ENCODE results near the gene KRTAP4-12.
"Not testable (repeated sequence)": the region's sequence is repeated elsewhere in the genome, so short reads cannot be mapped to it uniquely, and the experiment has no call there.

KRTAP4-12 gene

GRCh38 chr17:41084100-41084856 lies 39.7 kb downstream of the KRTAP4-12 start, which contains the start of gene KRTAP4-7:
TSS of gene KRTAP4-7 (plus strand) at chr17:41084150. CDS start at chr17:41084207, 57 bp downstream.
- not testable (repeated sequence) for FAIRE-seq

GRCh38 chr17:41083427-41083826 lies 40.6 kb downstream of the KRTAP4-12 start:
- FAIRE-seq, result not testable (repeated sequence)

- no peak for FAIRE-seq
Measured at GRCh38 chr17:41082626-41083025, 41.4 kb downstream of the KRTAP4-12 start.

DNA sequence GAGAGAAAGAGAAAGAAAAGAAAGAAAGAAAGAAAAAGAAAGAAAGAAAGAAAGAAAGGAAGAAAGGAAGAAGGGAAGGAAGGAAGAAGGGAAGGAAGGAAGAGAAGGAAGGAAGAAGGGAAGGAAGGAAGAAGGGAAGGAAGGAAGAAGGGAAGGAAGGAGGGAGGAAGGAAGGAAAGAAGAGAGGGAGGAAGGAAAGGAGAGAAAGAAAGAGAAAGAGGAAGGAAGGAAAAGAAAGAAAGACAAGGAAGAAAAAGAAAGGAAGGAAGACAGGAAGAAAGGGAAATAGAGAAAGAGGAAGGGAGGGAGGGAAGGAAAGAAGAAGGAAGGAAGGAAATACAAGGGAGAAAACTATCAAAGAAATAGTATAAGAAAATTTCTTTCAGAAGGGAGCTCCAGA lies 47.2 kb downstream of the KRTAP4-12 start:
- no peak for FAIRE-seq

- no peak for FAIRE-seq
Measured at GRCh38 chr17:41073676-41074075, 50.3 kb downstream of the KRTAP4-12 start.

All from islet of Langerhans (tissue), 1 donor.